ENCODE data around the gene DAZAP1. TPM values are rescaled to one million over a fixed set of nuclear protein-coding genes. Genes with fewer than 3 reads are reported as not detected.

DAZAP1 gene
- 15.8 TPM for total RNA-seq

DNA sequence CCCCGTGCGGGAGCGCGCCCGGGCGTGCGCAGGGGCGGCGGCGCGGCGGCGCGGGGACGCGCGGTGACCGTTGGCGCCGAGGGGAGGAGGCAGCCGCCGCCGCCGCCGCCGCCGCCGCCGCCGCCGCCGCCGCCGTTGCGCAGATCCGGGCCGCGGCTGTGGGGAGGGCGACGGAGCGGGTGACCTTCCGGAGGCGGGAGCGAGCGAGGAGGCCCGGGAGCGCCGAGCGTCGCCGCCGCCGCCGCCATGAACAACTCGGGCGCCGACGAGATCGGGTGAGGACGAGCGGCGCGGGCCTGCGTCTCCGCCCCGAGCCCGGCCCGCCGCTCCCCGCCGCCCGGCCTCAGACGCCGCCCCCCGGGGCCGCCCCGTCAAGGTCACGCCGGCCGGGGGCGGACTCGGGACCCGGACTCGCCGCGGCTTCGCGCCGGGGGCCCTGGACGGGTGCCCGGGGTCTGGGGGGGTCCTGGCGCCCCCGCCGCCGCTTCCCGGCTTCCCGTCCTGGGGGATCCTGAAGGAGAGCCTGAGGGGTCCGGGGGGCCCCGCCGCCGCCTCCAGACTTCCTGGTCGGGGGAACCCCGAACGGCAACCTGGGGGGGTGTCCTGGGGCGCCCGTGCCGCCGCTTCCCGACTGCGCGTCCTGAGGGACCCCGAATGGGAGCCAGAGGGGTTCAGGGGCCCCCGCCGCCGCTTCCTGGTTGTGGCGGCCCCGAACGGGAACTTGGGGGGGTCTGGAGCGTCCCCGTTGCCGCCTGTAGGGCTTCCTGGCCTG is at the start of gene DAZAP1:
Gene DAZAP1 (plus strand): TSS at position 59 of the 772 bp plus-strand sequence. CDS start 188 bp downstream, at position 247.
- H3K27me3 ChIP-seq = no peaks in the 10 kb centered on the region
- peaks cover 31 to 35% of the 10 kb centered on the region in 2 donors for H3K4me1 ChIP-seq
- no peaks in the 10 kb centered on the region for H3K9me3 ChIP-seq
- H3K4me3 ChIP-seq = peak within 1 kb of the TSS; percentile 95 to 99
- no peaks in the 10 kb centered on the region for H3K36me3 ChIP-seq
- H3K27ac ChIP-seq = peak within 1 kb of the TSS; percentile 96
- TF ChIP-seq CTCF (IDR thresholded peaks at IDR 0.05) = no peak
- intact Hi-C loops (cut with DNase I) = loop anchor here (1.0 to 2.0 kb wide), 4 partner anchors 24 to 129 kb away; partner anchors contain the start of genes NDUFS7 and RPS15
- no peak for DNase-seq (ENCODE audit: low spot score in 2 of 2)

GRCh38 chr19:1360126-1360817 is 47.1 kb upstream of the DAZAP1 start:
- peak overlapping the region; percentile 35 to 52 for H3K4me3 ChIP-seq
- peaks cover 4 to 31% of the 10 kb centered on the region in 2 donors for H3K4me1 ChIP-seq

GRCh38 chr19:1360818-1361461 is 46.4 kb upstream of the DAZAP1 start:
- no peak for DNase-seq (ENCODE audit: low spot score in 2 of 2)
- intact Hi-C loops (cut with DNase I) = loop anchor here (5.0 kb wide), 1 partner anchor 44 kb away; no protein-coding TSS in a partner anchor
- Histone ChIP-seq H3K27me3 (no peaks in the 10 kb centered on the region), H3K9me3 (no peaks in the 10 kb centered on the region), H3K36me3 (peaks cover 35 to 57% of the 10 kb centered on the region in 2 donors), H3K4me3 (peak overlapping the region; percentile 35 to 52), H3K4me1 (peaks cover 4 to 29% of the 10 kb centered on the region in 2 donors), H3K27ac (peak overlapping the region; percentile 56 to 57)
- no peak for TF ChIP-seq CTCF (IDR thresholded peaks at IDR 0.05)

More at GRCh38 chr19:1360126-1360817, 47.1 kb upstream of the DAZAP1 start:
- intact Hi-C loops (cut with DNase I) = loop anchor here (5.0 kb wide), 1 partner anchor 43 kb away; no protein-coding TSS in a partner anchor
- Histone ChIP-seq H3K9me3 (no peaks in the 10 kb centered on the region), H3K36me3 (peaks cover 32 to 51% of the 10 kb centered on the region in 2 donors), H3K27me3 (no peaks in the 10 kb centered on the region), H3K27ac (peak overlapping the region; percentile 56 to 57)
- DNase-seq (ENCODE audit: low spot score in 2 of 2) = no peak
- TF ChIP-seq CTCF (IDR thresholded peaks at IDR 0.05) = no peak

- Histone ChIP-seq H3K27ac (peak overlapping the region; percentile 36 to 56), H3K9me3 (no peaks in the 10 kb centered on the region), H3K36me3 (peaks cover 43 to 66% of the 10 kb centered on the region in 2 donors), H3K4me1 (peaks cover 4 to 20% of the 10 kb centered on the region in 2 donors), H3K4me3 (peak overlapping the region; percentile 15 to 52), H3K27me3 (no peaks in the 10 kb centered on the region)
- TF ChIP-seq CTCF (IDR thresholded peaks at IDR 0.05) = no peak
- intact Hi-C loops (cut with DNase I) = loop anchor here (5.0 kb wide), 1 partner anchor 44 kb away; no protein-coding TSS in a partner anchor
- no peak for DNase-seq (ENCODE audit: low spot score in 2 of 2)
Observed at GRCh38 chr19:1361601-1362386, 45.6 kb upstream of the DAZAP1 start.

All from ascending aorta (tissue), 2 donors.